ENCODE results near the gene RPL27A.

The RPL27A gene

GRCh38 chr11:8674859-8675258 is 7.7 kb upstream of the RPL27A start:
- no peak for DNase-seq

GRCh38 chr11:8676458-8676857 is 6.1 kb upstream of the RPL27A start:
- DNase-seq = no peak

DNA sequence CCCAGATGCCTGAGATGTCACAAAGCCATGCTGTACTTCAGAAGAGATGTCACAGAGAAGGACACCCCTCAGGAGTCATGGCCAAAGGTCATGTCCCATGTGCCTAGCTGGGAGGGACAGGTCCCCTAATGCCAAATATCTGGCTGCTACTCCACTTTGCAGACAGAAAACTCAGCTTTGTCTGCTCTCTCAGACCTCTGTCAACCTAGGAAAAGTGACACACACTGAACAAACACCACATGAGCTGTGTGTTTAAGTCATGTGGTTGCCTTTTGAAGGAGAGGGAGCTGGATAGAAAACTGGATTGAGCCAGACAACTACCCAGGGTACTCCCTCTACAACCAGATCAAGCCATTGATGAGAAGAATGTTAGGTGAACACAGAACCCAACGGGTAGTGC is 3.6 kb upstream of the RPL27A start:
- DNase-seq = no peak

DNA sequence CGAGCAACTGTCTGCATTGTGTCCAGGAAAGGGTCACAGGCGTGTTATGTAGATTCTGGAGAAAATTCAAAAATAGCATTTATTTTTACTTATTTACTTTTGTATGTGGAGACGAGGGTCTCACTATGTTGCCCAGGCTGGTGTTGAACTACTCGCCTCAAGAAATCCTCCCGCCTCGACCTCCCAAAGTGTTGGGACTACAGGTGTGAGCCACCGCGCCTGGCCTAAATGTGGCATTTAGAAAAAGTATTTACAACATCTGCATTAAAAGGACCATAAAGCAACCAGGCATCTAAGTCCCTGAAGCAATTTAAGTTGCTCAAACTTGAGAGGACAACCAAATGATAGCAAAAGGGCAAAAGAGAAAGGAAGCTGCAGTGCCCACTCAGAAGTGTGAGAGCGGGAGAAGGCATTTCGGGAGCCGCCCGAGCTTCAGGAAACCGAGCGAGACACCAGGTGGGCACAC is 722 bp upstream of the RPL27A start:
- DNase-seq = no peak

DNA sequence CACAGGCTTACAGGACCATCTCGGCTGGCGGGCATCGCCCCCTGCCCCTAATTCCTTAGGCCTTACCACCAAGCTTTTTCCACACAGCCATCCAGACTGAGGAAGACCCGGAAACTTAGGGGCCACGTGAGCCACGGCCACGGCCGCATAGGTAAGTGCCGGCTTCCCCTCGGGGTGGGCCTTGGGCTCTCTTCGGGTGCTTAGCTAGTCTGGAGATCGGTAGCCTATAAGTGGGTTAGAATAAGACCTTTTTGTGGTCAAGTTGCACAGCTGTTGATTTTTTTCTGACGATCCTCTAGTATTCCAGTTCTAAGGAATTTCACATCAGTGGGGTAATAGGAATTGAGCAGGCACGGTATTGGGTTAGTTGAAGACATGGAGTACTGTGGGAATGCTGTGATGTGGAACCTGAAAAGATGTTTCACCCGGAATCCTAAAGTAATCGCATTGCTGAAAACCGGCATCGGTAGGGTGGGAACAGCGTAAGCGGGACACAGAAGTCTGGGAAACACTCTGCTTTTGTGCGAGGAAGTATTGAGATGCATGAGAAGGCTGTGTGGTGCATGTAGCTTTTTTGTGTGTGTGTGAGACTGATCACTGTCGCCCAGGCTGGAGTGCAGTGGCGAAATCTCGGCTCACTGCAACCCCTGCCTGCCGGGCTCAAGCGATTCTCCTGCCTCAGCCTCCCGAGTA is 669 bp downstream of the RPL27A start:
- DNase-seq = no peak

DNA sequence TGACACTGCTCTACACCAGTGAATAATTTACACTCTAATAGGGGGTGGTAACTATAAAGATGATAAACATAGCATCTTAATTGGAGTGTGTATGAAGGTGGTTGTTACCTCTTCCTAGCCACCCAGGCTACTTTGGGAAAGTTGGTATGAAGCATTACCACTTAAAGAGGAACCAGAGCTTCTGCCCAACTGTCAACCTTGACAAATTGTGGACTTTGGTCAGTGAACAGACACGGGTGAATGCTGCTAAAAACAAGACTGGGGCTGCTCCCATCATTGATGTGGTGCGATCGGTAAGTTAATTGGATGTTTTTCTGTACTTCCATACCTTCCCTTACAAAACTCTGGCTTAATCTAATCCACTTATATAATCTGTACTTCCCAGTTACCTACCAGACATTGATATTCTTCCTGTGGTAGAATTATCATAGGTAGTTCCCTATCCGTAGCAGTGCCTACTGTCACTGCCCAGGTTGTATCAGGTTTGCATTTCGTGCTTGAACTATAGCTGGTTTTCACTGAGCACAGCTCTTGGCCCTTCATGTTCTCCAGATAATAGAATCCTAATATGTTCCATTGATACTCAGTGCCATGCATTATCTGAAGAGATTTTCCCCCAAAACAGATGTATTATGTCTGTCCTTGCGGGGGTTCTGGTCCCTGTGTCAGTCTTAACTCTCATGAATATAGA is 2.2 kb downstream of the RPL27A start:
- DNase-seq = no peak

DNA sequence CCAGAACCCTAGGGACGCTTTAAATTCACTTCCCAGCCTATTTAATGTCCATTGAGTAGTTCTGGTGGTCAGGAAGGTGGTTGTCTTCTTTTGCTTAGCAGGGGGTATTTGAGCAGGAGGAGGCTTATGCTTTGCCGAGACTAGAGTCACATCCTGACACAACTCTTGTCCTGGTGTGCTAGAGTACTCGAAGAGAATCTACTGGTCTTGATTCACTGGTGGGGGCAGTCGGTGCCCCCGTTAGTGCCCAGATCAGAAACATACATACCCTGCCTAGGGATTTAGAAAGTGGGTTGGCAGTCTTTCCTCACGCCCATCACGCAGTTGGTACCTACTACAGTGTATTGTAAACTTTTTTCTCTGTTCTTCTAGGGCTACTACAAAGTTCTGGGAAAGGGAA is 2.7 kb downstream of the RPL27A start:
- no peak for DNase-seq

- no peak for DNase-seq
Observed at GRCh38 chr11:8685820-8686219, 3.2 kb downstream of the RPL27A start.

DNA sequence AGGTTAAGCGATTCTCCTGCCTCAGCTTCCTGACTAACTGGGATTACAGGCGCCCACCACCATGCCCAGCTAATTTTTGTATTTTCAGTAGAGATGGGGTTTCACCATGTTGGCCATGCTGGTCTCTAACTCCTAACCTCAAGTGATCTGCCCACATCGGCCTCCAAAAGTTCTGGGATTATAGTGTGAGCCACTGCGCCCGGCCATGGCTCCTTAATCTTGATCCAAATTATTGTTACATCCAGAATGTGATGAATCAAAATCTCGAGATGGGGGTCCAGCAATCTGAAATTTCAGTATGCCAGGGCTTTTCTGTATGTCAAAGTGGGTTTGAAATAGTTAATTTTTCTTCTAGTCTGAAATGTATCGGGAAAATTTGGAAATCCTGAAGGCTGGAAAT is 3.7 kb downstream of the RPL27A start:
- no peak for DNase-seq

- DNase-seq = peak; percentile 96
Observed at GRCh38 chr11:8688414-8689362, 6.1 kb downstream of the RPL27A start.

- DNase-seq = peak; percentile 34
Observed at GRCh38 chr11:8689726-8690255, 7.2 kb downstream of the RPL27A start.

- no peak for DNase-seq
Observed at GRCh38 chr11:8690374-8691342, 8.1 kb downstream of the RPL27A start.

DNA sequence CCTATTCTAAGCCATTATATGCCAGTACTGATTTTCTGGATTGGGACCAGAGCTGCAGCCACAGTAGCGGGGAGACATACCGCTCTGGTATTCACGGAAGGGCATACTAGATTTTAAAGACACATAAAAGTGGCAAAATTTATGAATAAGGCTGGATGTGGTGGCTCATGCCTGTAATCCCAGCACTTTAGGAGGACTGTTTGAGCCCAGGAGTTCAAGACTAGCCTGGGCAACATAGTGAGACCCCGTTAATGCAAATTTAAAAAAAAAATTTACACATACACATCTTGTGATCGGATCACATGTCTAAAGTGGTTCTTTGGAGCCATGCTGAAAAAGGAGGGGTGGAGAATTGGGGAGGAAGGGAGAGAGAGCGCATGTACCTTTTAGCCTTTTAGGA is 9.0 kb downstream of the RPL27A start:
- no peak for DNase-seq

DNA sequence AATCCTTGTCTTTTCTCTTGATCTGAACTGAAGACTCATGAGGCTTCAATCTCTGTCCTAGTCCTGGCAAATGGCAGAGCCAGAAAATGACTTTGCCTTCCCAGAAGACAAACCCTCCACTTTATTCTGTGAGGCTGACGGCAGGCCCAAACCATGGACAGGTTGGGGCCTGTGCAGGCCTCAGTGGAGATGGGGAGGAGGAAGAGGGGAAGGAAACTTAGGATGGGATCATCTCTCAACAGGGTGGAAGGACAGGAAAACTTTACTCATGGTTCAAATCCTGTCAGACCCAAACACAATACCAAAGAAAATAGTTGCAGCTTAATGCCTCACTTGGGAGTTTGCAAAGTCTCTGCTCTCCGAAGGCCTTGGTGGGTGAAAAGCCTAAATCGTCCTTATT is 9.8 kb downstream of the RPL27A start:
- DNase-seq = no peak

GRCh38 chr11:8693010-8693551 is 10.5 kb downstream of the RPL27A start:
- no peak for DNase-seq

- no peak for DNase-seq
Observed at GRCh38 chr11:8693555-8693954, 11.0 kb downstream of the RPL27A start.

GRCh38 chr11:8694137-8694536 is 11.5 kb downstream of the RPL27A start:
- DNase-seq = no peak

DNA sequence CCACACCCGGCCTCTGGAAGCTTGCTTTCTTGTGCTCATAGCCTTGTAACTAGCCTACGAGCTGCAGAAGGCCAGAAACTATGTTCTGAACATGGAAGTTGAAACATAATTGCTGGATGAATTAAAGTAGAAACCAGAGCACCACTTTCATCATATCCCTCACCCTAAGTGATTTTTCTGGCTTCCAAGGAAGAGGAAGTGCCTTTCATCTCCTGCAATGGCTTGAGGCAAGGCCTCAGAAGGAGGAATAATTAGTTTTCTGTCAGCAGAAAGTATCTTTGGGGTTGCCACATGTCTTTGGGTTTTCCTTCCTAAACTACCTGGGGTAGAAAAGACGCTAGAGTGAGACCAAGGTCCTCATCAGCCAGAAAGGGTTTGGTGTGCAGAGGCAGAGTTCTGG is 14.5 kb downstream of the RPL27A start:
- no peak for DNase-seq

GRCh38 chr11:8698379-8698851 is 15.8 kb downstream of the RPL27A start:
- DNase-seq = no peak

DNA sequence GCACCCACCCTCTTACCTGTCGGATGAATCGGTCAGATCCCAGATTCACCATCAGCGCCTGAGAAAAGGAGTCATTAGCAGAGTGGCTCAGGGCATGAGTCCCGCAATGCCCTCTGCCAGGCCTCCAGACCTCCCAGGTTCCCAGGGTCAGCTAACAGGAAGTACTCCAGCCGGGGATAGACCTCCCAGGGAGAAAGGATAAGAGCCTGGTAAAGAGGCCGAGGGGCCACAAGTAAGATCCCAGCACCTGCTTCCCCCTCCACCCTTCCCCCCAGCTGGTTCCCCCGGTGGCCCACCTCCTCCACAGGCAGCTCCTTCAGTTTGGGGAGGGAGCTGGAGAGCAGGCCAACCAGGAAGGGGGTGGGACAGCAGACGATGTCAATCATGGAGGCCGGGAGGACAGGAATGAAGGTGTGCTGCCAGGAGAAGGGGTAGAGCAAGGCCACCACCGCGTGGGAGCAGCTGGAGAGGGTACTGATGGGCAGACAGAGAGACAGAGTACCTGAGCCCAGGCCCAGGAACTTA is 16.4 kb downstream of the RPL27A start:
- peak; percentile 27 for DNase-seq

DNA sequence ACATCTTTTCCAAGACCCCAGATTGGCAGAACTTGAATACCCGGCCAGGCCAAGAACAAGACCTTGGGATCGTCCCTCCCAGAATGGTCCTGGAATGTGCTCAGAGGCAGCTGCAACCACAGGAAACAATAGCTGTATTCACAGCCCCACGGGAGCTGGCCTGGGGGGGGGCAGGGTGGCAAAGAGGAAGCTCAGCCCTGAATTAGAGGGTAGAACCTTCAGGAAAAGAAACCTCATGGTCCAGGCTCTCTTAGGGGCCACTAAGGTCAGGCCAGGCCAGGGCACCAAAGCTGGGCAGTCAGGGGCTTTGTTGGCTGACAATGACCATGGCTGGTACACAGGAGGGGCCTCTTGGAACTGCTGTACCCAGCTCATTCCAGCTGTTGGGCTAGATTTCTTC is 17.3 kb downstream of the RPL27A start:
- peak; percentile 86 for DNase-seq

Measured in fibroblast of skin of back (primary cell).